NCI-H82 treated with DMSO at 0.1 percent for 48 hours (cell line): Measurements from ENCODE around the gene NADSYN1.

Source experiments
- DNase-seq: peaks from one replicate; lab custom pipeline; 2025; ENCODE audit not compliant: unreplicated experiment; lab: John Stamatoyannopoulos, UW

The NADSYN1 gene

GRCh38 chr11:71472941-71473792 is 20.2 kb downstream of the NADSYN1 start:
- no peak for DNase-seq

- DNase-seq = no peak
Measured at GRCh38 chr11:71473793-71474080, 20.7 kb downstream of the NADSYN1 start.

GRCh38 chr11:71474141-71474770 is 21.3 kb downstream of the NADSYN1 start:
- no peak for DNase-seq

GRCh38 chr11:71474771-71475483 is 21.9 kb downstream of the NADSYN1 start:
- DNase-seq = no peak

- DNase-seq = no peak
Measured at GRCh38 chr11:71476031-71476430, 23.0 kb downstream of the NADSYN1 start.

GRCh38 chr11:71476926-71477640 is 24.1 kb downstream of the NADSYN1 start:
- no peak for DNase-seq

- no peak for DNase-seq
Measured at GRCh38 chr11:71477641-71478527, 24.9 kb downstream of the NADSYN1 start.

GRCh38 chr11:71478528-71478840 is 25.5 kb downstream of the NADSYN1 start:
- no peak for DNase-seq

- no peak for DNase-seq
Measured at GRCh38 chr11:71481101-71481960, 28.3 kb downstream of the NADSYN1 start.

- no peak for DNase-seq
Measured at GRCh38 chr11:71482216-71482615, 29.2 kb downstream of the NADSYN1 start.

- DNase-seq = no peak
Measured at GRCh38 chr11:71482746-71483364, 29.9 kb downstream of the NADSYN1 start.

GRCh38 chr11:71483692-71484091 is 30.7 kb downstream of the NADSYN1 start:
- DNase-seq = no peak

GRCh38 chr11:71484248-71485062 is 31.5 kb downstream of the NADSYN1 start:
- DNase-seq = no peak

GRCh38 chr11:71485063-71485399 is 32.0 kb downstream of the NADSYN1 start:
- no peak for DNase-seq

- no peak for DNase-seq
Measured at GRCh38 chr11:71485466-71485865, 32.5 kb downstream of the NADSYN1 start.

- no peak for DNase-seq
Measured at GRCh38 chr11:71486320-71486719, 33.3 kb downstream of the NADSYN1 start.

GRCh38 chr11:71488681-71489270 is 35.8 kb downstream of the NADSYN1 start:
- no peak for DNase-seq
